Neuronal stem cell (in vitro differentiated cells): ENCODE data around the gene COA1.

Experiments used
- DNase-seq: peaks from one replicate; pipeline ENCODE4 v3.0.0-alpha.2; 2013; ENCODE audit warnings: low spot score
- H2AFZ ChIP-seq: one replicate; pipeline ENCODE4 v1.6.1; 2013; ENCODE audit warnings: mild to moderate bottlenecking, low read length, inconsistent platforms
- H2AK5ac ChIP-seq: 2 replicates; pipeline ENCODE4 v1.6.1; 2013; ENCODE audit warnings: low read depth, mild to moderate bottlenecking, inconsistent platforms, low read length, moderate library complexity, mixed read lengths
- H2BK120ac ChIP-seq: 2 replicates; pipeline ENCODE4 v1.6.1; 2013; ENCODE audit warnings: low read depth, mild to moderate bottlenecking, inconsistent platforms, low read length, moderate library complexity, mixed read lengths
- H2BK12ac ChIP-seq: one replicate; pipeline ENCODE4 v1.6.1; 2013; ENCODE audit warnings: low read length, inconsistent platforms
- H2BK15ac ChIP-seq: 2 replicates; pipeline ENCODE4 v1.6.1; 2013; ENCODE audit warnings: mild to moderate bottlenecking, low read length, inconsistent platforms, mixed read lengths
- H2BK5ac ChIP-seq: one replicate; pipeline ENCODE4 v1.6.1; 2013; ENCODE audit warnings: inconsistent platforms, mild to moderate bottlenecking, low read length, moderate library complexity
- H3K14ac ChIP-seq: one replicate; pipeline ENCODE4 v1.6.1; 2013; ENCODE audit warnings: low read length, inconsistent platforms
- H3K18ac ChIP-seq: 2 replicates; pipeline ENCODE4 v1.6.1; 2013; ENCODE audit warnings: low read length, inconsistent platforms
- H3K23ac ChIP-seq: 2 replicates; pipeline ENCODE4 v1.6.1; 2013; ENCODE audit warnings: low read depth, mild to moderate bottlenecking, mixed read lengths, low read length, inconsistent platforms; ENCODE audit not compliant: poor library complexity
- H3K27ac ChIP-seq: replicated peaks from 3 replicates; pipeline ENCODE4 v1.5.1; 2013; ENCODE audit warnings: low read length, inconsistent platforms
- H3K27me3 ChIP-seq, 3 experiments: 2 replicates each; pipeline ENCODE4 v1.6.1; 2013; ENCODE audit warnings: low read length in 3 of 3, mild to moderate bottlenecking in 2 of 3, inconsistent platforms in 1 of 3, low read depth in 1 of 3, mixed read lengths in 1 of 3, moderate library complexity in 1 of 3; ENCODE audit not compliant: control insufficient read depth in 3 of 3, insufficient read depth in 3 of 3
- H3K36me3 ChIP-seq, 2 donors: replicated peaks in 1 of 2; 2 replicates each; pipeline ENCODE4 v1.6.1; 2013; ENCODE audit warnings: low read length in 2 of 2; ENCODE audit not compliant: control insufficient read depth in 2 of 2, insufficient read depth in 2 of 2
- H3K4ac ChIP-seq: 2 replicates; pipeline ENCODE4 v1.6.1; 2013; ENCODE audit warnings: inconsistent platforms, mild to moderate bottlenecking, low read length, moderate library complexity
- H3K4me1 ChIP-seq, 2 donors: 1 replicate in 1 of 2; 2 replicates in 1 of 2; pipeline ENCODE4 v1.6.1; 2013; ENCODE audit warnings: low read length in 2 of 2, low read depth in 1 of 2; ENCODE audit not compliant: control insufficient read depth in 2 of 2, insufficient read depth in 1 of 2
- H3K4me2 ChIP-seq: one replicate; pipeline ENCODE4 v1.6.1; 2013; ENCODE audit warnings: mild to moderate bottlenecking, low read length, inconsistent platforms; ENCODE audit not compliant: insufficient read depth, poor library complexity, severe bottlenecking
- H3K4me3 ChIP-seq, 2 donors: 2 replicates each; pipeline ENCODE4 v1.5.1; 2013; ENCODE audit warnings: low read length in 2 of 2, mild to moderate bottlenecking in 2 of 2, inconsistent platforms in 1 of 2, moderate library complexity in 1 of 2
- H3K79me1 ChIP-seq: one replicate; pipeline ENCODE4 v1.6.1; 2013; ENCODE audit warnings: low read depth, mild to moderate bottlenecking, inconsistent platforms, low read length, moderate library complexity
- H3K9ac ChIP-seq: one replicate; pipeline ENCODE4 v1.6.1; 2013; ENCODE audit warnings: mild to moderate bottlenecking, low read depth, low read length, inconsistent platforms; ENCODE audit not compliant: poor library complexity
- H3K9me3 ChIP-seq, 2 donors: replicated peaks in 1 of 2; 2 replicates each; pipeline versions ENCODE3 to v1.6.1; 2013; ENCODE audit warnings: low read length in 2 of 2, mild to moderate bottlenecking in 2 of 2, inconsistent platforms in 1 of 2, low read depth in 1 of 2, mixed read lengths in 1 of 2, moderate library complexity in 1 of 2; ENCODE audit not compliant: control insufficient read depth in 2 of 2, insufficient read depth in 1 of 2
- H4K8ac ChIP-seq: one replicate; pipeline ENCODE4 v1.6.1; 2013; ENCODE audit warnings: low read depth, mild to moderate bottlenecking, inconsistent platforms, low read length, moderate library complexity
- H4K91ac ChIP-seq: one replicate; pipeline ENCODE4 v1.6.1; 2013; ENCODE audit warnings: low read length, low read depth, mild to moderate bottlenecking, inconsistent platforms; ENCODE audit not compliant: poor library complexity
- WGBS, 2 donors: extraction: QIAGEN DNeasy Blood & Tissue Kit; methylation state at CpG; one replicate each; pipeline ENCODE4 v1.1.7; 2013; ENCODE audit warnings: missing lambda C conversion rate in 2 of 2, mixed read lengths in 1 of 2; ENCODE audit not compliant: insufficient read length in 2 of 2, insufficient replicate concordance in 1 of 2; ENCODE audit errors: extremely low coverage in 2 of 2; 5-methylcytosine and 5-hydroxymethylcytosine counted together

COA1 gene

GRCh38 chr7:43616977-43617376, 112.3 kb downstream of the COA1 start:
- no peak overlapping the region for H3K23ac ChIP-seq
- no peak overlapping the region for H4K91ac ChIP-seq
- no peak overlapping the region for H3K27ac ChIP-seq
- H3K18ac ChIP-seq = no peak overlapping the region
- H3K9me3 ChIP-seq = peaks cover 0 to 5% of the 10 kb centered on the region in 2 donors
- no peak overlapping the region for H3K4me2 ChIP-seq
- no peak overlapping the region for H4K8ac ChIP-seq
- no peak for DNase-seq
- no peaks in the 10 kb centered on the region for H3K27me3 ChIP-seq
- H3K79me1 ChIP-seq = no peaks in the 10 kb centered on the region
- H3K36me3 ChIP-seq = peaks cover 2 to 46% of the 10 kb centered on the region in 2 donors
- H2BK5ac ChIP-seq = no peak overlapping the region
- no peak overlapping the region for H3K4me3 ChIP-seq
- H2AK5ac ChIP-seq = no peak overlapping the region
- H2BK12ac ChIP-seq = no peak overlapping the region
- no peak overlapping the region for H2BK120ac ChIP-seq
- H2BK15ac ChIP-seq = no peak overlapping the region
- peaks cover 6 to 11% of the 10 kb centered on the region in 2 donors for H3K4me1 ChIP-seq
- H3K4ac ChIP-seq = no peak overlapping the region
- no CpG with 5 or more reads among the region's 4 CpGs for WGBS, 2 donors
- no peak overlapping the region for H2AFZ ChIP-seq
- no peak overlapping the region for H3K9ac ChIP-seq
- H3K14ac ChIP-seq = no peak overlapping the region

- H2BK12ac ChIP-seq = no peak overlapping the region
- no peak overlapping the region for H3K14ac ChIP-seq
- no peak overlapping the region for H3K18ac ChIP-seq
- no CpG with 5 or more reads among the region's 7 CpGs for WGBS, 2 donors
- H2AFZ ChIP-seq = no peak overlapping the region
- H3K79me1 ChIP-seq = no peaks in the 10 kb centered on the region
- H2BK15ac ChIP-seq = no peak overlapping the region
- no peak overlapping the region for H2BK5ac ChIP-seq
- H4K8ac ChIP-seq = no peak overlapping the region
- H3K4me2 ChIP-seq = no peak overlapping the region
- no peak overlapping the region for H4K91ac ChIP-seq
- no peak overlapping the region for H3K23ac ChIP-seq
- no peaks in the 10 kb centered on the region for H3K27me3 ChIP-seq
- H3K27ac ChIP-seq = no peak overlapping the region
- H3K4me1 ChIP-seq = peaks cover 6 to 11% of the 10 kb centered on the region in 2 donors
- H2BK120ac ChIP-seq = no peak overlapping the region
- H3K36me3 ChIP-seq = peaks cover 2 to 44% of the 10 kb centered on the region in 2 donors
- no peak overlapping the region for H3K4me3 ChIP-seq
- H3K9ac ChIP-seq = no peak overlapping the region
- peaks cover 0 to 5% of the 10 kb centered on the region in 2 donors for H3K9me3 ChIP-seq
- no peak overlapping the region for H3K4ac ChIP-seq
- no peak for DNase-seq
- H2AK5ac ChIP-seq = no peak overlapping the region
Measured at GRCh38 chr7:43615558-43616145, 113.7 kb downstream of the COA1 start.

GRCh38 chr7:43612599-43613589, 116.4 kb downstream of the COA1 start:
- Histone ChIP-seq H3K27ac (no peak overlapping the region), H3K27me3 (no peaks in the 10 kb centered on the region), H3K4ac (no peak overlapping the region), H4K91ac (no peak overlapping the region), H3K4me3 (no peak overlapping the region), H2BK120ac (no peak overlapping the region), H3K18ac (no peak overlapping the region), H3K4me2 (no peak overlapping the region), H2AFZ (no peak overlapping the region), H3K36me3 (peaks cover 6 to 47% of the 10 kb centered on the region in 2 donors), H2AK5ac (no peak overlapping the region), H2BK12ac (no peak overlapping the region), H3K9ac (no peak overlapping the region), H3K79me1 (no peaks in the 10 kb centered on the region), H3K4me1 (peaks cover under 1 to 2% of the 10 kb centered on the region in 2 donors), H2BK5ac (no peak overlapping the region), H3K9me3 (peaks cover 0 to 3% of the 10 kb centered on the region in 2 donors), H3K14ac (no peak overlapping the region), H3K23ac (no peak overlapping the region), H4K8ac (no peak overlapping the region), H2BK15ac (no peak overlapping the region)
- WGBS, 2 donors = no CpG with 5 or more reads among the region's 3 CpGs
- no peak for DNase-seq

- H4K8ac ChIP-seq = no peak overlapping the region
- H3K4me2 ChIP-seq = no peak overlapping the region
- H2AK5ac ChIP-seq = no peak overlapping the region
- H2BK120ac ChIP-seq = no peak overlapping the region
- H3K4ac ChIP-seq = no peak overlapping the region
- H3K36me3 ChIP-seq = peaks cover 6 to 44% of the 10 kb centered on the region in 2 donors
- H2BK15ac ChIP-seq = no peak overlapping the region
- H3K14ac ChIP-seq = no peak overlapping the region
- H3K79me1 ChIP-seq = no peaks in the 10 kb centered on the region
- no peak for DNase-seq
- H2AFZ ChIP-seq = no peak overlapping the region
- WGBS, 2 donors = no CpG with 5 or more reads among the region's 5 CpGs
- no peak overlapping the region for H3K23ac ChIP-seq
- no peak overlapping the region for H3K27ac ChIP-seq
- H2BK5ac ChIP-seq = no peak overlapping the region
- H3K9me3 ChIP-seq = peaks cover 0 to 3% of the 10 kb centered on the region in 2 donors
- no peak overlapping the region for H3K4me3 ChIP-seq
- no peak overlapping the region for H3K18ac ChIP-seq
- peaks cover 0 to 2% of the 10 kb centered on the region in 2 donors for H3K4me1 ChIP-seq
- no peaks in the 10 kb centered on the region for H3K27me3 ChIP-seq
- no peak overlapping the region for H2BK12ac ChIP-seq
- no peak overlapping the region for H4K91ac ChIP-seq
- H3K9ac ChIP-seq = no peak overlapping the region
Measured at GRCh38 chr7:43612128-43612527, 117.2 kb downstream of the COA1 start.
